Measurements from ENCODE around the gene MLIP.

- TF ChIP-seq POLR2A (IDR thresholded peaks at IDR 0.05) (no peak), CTCF (IDR thresholded peaks at IDR 0.05) (no peak), EP300 (IDR thresholded peaks at IDR 0.05) (no peak)
Measured at GRCh38 chr6:54301770-54302169, 190.5 kb downstream of the MLIP start.
